MM.1S (cell line): Measurements from ENCODE around the gene TRH.
"Not testable (repeated sequence)": the region's sequence is repeated elsewhere in the genome, so short reads cannot be mapped to it uniquely, and the experiment has no call there.

ENCODE experiments used
- EZH2 ChIP-seq: fragments of 300-600 bp; sonication (generic); optimal IDR thresholded peaks from 2 replicates; pipeline ENCODE3; 2017; ENCODE audit warnings: low read depth, mild to moderate bottlenecking, antibody characterized with exemption, low read length, mixed read lengths
- EZH2phosphoT487 ChIP-seq: fragments of 300-600 bp; sonication (generic); IDR thresholded peaks from 2 replicates; pipeline ENCODE4 v1.6.1; 2018; ENCODE audit warnings: antibody characterized with exemption, low read length
- TF ChIP-seq, protein P1 (sequence below): fragments of 300-600 bp; sonication (generic); IDR thresholded peaks from 2 replicates; pipeline ENCODE4 v1.5.1; 2016; ENCODE audit warnings: antibody characterized with exemption, low read length, mixed read lengths

DNA sequence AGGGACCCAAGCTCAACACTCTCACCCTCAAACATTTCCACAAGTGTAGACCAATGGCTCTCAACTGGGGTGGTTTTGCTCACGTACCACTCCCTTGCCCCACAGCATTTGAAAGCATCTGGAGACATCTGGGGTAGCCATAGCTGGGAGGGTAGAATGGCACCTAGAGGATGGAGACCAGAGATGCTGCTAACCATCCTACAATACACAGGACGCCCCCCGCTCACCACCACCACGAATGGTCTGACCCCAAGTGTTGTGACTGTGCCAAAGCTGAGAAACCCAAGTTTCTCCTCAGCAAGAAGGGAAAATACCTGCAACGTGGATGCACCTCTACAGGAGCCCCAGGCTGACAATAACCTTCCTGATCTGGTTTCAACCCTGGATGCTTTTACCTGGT lies 24.7 kb downstream of the TRH start:
- TF ChIP-seq, protein P1, sequence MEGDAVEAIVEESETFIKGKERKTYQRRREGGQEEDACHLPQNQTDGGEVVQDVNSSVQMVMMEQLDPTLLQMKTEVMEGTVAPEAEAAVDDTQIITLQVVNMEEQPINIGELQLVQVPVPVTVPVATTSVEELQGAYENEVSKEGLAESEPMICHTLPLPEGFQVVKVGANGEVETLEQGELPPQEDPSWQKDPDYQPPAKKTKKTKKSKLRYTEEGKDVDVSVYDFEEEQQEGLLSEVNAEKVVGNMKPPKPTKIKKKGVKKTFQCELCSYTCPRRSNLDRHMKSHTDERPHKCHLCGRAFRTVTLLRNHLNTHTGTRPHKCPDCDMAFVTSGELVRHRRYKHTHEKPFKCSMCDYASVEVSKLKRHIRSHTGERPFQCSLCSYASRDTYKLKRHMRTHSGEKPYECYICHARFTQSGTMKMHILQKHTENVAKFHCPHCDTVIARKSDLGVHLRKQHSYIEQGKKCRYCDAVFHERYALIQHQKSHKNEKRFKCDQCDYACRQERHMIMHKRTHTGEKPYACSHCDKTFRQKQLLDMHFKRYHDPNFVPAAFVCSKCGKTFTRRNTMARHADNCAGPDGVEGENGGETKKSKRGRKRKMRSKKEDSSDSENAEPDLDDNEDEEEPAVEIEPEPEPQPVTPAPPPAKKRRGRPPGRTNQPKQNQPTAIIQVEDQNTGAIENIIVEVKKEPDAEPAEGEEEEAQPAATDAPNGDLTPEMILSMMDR = not testable (repeated sequence)
- not testable (repeated sequence) for TF ChIP-seq EZH2, EZH2phosphoT487
